H9 (cell line): ENCODE results near the gene UBR7. TPM values are rescaled to one million over a fixed set of nuclear protein-coding genes. Genes with fewer than 3 reads are reported as not detected.

Experiments used
- DNase-seq: peaks from one replicate; pipeline ENCODE4 v3.0.0-alpha.2; 2017
- H2AFZ ChIP-seq: one replicate; pipeline ENCODE4 v1.6.1; 2013; ENCODE audit warnings: mild to moderate bottlenecking, low read length, control low read depth, moderate library complexity
- H2AK5ac ChIP-seq: 2 replicates; pipeline ENCODE4 v1.6.1; 2013; ENCODE audit warnings: low read length, control low read depth, mixed read lengths; ENCODE audit not compliant: insufficient read length
- H2BK120ac ChIP-seq: one replicate; pipeline ENCODE4 v1.6.1; 2013; ENCODE audit warnings: low read depth, mild to moderate bottlenecking, low read length, control low read depth, inconsistent platforms; ENCODE audit not compliant: poor library complexity, severe bottlenecking
- H2BK12ac ChIP-seq: 2 replicates; pipeline ENCODE4 v1.6.1; 2013; ENCODE audit warnings: low read length, control low read depth, mixed read lengths, low read depth; ENCODE audit not compliant: insufficient read length
- H2BK15ac ChIP-seq: 2 replicates; pipeline ENCODE4 v1.6.1; 2013; ENCODE audit warnings: low read depth, low read length, control low read depth
- H2BK20ac ChIP-seq: one replicate; pipeline ENCODE4 v1.6.1; 2013; ENCODE audit warnings: low read depth, mild to moderate bottlenecking, low read length, control low read depth, inconsistent platforms; ENCODE audit not compliant: poor library complexity, severe bottlenecking
- H2BK5ac ChIP-seq: 2 replicates; pipeline ENCODE4 v1.6.1; 2013; ENCODE audit warnings: low read length, control low read depth, mixed read lengths; ENCODE audit not compliant: insufficient read length
- H3K14ac ChIP-seq: 2 replicates; pipeline ENCODE4 v1.6.1; 2013; ENCODE audit warnings: low read length, control low read depth; ENCODE audit not compliant: insufficient read depth
- H3K18ac ChIP-seq: 2 replicates; pipeline ENCODE4 v1.6.1; 2013; ENCODE audit warnings: low read depth, mild to moderate bottlenecking, mixed read lengths, low read length, control low read depth; ENCODE audit not compliant: insufficient read length
- H3K23ac ChIP-seq: 2 replicates; pipeline ENCODE4 v1.6.1; 2013; ENCODE audit warnings: low read length, control low read depth, mixed read lengths, low read depth; ENCODE audit not compliant: insufficient read length
- H3K23me2 ChIP-seq: 2 replicates; pipeline ENCODE4 v1.6.1; 2013; ENCODE audit warnings: low read depth, mild to moderate bottlenecking, mixed read lengths, low read length, control low read depth; ENCODE audit not compliant: insufficient read length, poor library complexity, severe bottlenecking
- H3K27ac ChIP-seq: 2 replicates; pipeline ENCODE4 v1.5.1; 2013; ENCODE audit warnings: low read length, control low read depth, mixed read lengths, low read depth; ENCODE audit not compliant: insufficient read length
- H3K27me3 ChIP-seq: 2 replicates; pipeline ENCODE4 v1.6.1; 2013; ENCODE audit warnings: low read length, control low read depth, inconsistent platforms; ENCODE audit not compliant: insufficient read depth
- H3K4ac ChIP-seq: 2 replicates; pipeline ENCODE4 v1.6.1; 2013; ENCODE audit warnings: low read depth, mild to moderate bottlenecking, control low read depth, inconsistent platforms, low read length, moderate library complexity
- H3K4me1 ChIP-seq: 2 replicates; pipeline ENCODE4 v1.6.1; 2013; ENCODE audit warnings: low read length, control low read depth, inconsistent platforms; ENCODE audit not compliant: insufficient read depth
- H3K4me2 ChIP-seq: 2 replicates; pipeline ENCODE4 v1.6.1; 2013; ENCODE audit warnings: low read length, control low read depth, mixed read lengths; ENCODE audit not compliant: insufficient read length, insufficient read depth
- H3K56ac ChIP-seq: 2 replicates; pipeline ENCODE4 v1.6.1; 2013; ENCODE audit warnings: low read depth, mild to moderate bottlenecking, mixed read lengths, low read length, control low read depth; ENCODE audit not compliant: insufficient read length
- H3K79me1 ChIP-seq: 2 replicates; pipeline ENCODE4 v1.6.1; 2013; ENCODE audit warnings: low read depth, mild to moderate bottlenecking, moderate library complexity, low read length, control low read depth, inconsistent platforms; ENCODE audit not compliant: insufficient read depth, poor library complexity, severe bottlenecking
- H3K79me2 ChIP-seq: 2 replicates; pipeline ENCODE4 v1.6.1; 2013; ENCODE audit warnings: low read length, control low read depth, inconsistent platforms; ENCODE audit not compliant: insufficient read depth
- H3K9ac ChIP-seq: 2 replicates; pipeline ENCODE4 v1.6.1; 2013; ENCODE audit warnings: low read length, control low read depth, mixed read lengths; ENCODE audit not compliant: insufficient read length; ENCODE audit errors: extremely low read depth
- H3K9me3 ChIP-seq: one replicate; pipeline ENCODE4 v1.6.1; 2013; ENCODE audit warnings: low read depth, low read length, inconsistent platforms; ENCODE audit not compliant: control insufficient read depth
- H3T11ph ChIP-seq: one replicate; pipeline ENCODE4 v1.6.1; 2013; ENCODE audit warnings: mild to moderate bottlenecking, low read length, control low read depth, inconsistent platforms
- H4K20me1 ChIP-seq: one replicate; pipeline ENCODE4 v1.6.1; 2013; ENCODE audit not compliant: control insufficient read depth, insufficient read length, insufficient read depth
- H4K5ac ChIP-seq: 2 replicates; pipeline ENCODE4 v1.6.1; 2013; ENCODE audit warnings: low read depth, mild to moderate bottlenecking, mixed read lengths, low read length, control low read depth; ENCODE audit not compliant: insufficient read length
- H4K8ac ChIP-seq: replicated peaks from 2 replicates; pipeline ENCODE4 v1.6.1; 2013; ENCODE audit warnings: low read length, control low read depth, mixed read lengths, low read depth; ENCODE audit not compliant: insufficient read length
- H4K91ac ChIP-seq: 2 replicates; pipeline ENCODE4 v1.6.1; 2013; ENCODE audit warnings: low read depth, mild to moderate bottlenecking, moderate library complexity, mixed read lengths, low read length, control low read depth; ENCODE audit not compliant: insufficient read length
- H3K27ac Mint-ChIP-seq, 3 experiments: 2 replicates in 2 of 3; 3 replicates in 1 of 3; pipeline ENCODE4 v1.8.0; 2020 to 2021; ENCODE audit warnings: mixed read lengths in 3 of 3, mild to moderate bottlenecking in 1 of 3, moderate library complexity in 1 of 3
- H3K27me3 Mint-ChIP-seq: 2 replicates; pipeline ENCODE4 v1.8.0; 2021; ENCODE audit warnings: low read depth, mild to moderate bottlenecking, moderate library complexity, mixed read lengths
- H3K36me3 Mint-ChIP-seq, 3 experiments: 2 replicates in 2 of 3; 3 replicates in 1 of 3; pipeline ENCODE4 v1.8.0; 2020 to 2021; ENCODE audit warnings: low read depth in 3 of 3, mixed read lengths in 3 of 3; ENCODE audit not compliant: insufficient read depth in 1 of 3
- H3K4me1 Mint-ChIP-seq, 2 experiments: 2 replicates each; pipeline ENCODE4 v1.8.0; 2020; ENCODE audit warnings: mixed read lengths in 2 of 2
- H3K4me3 Mint-ChIP-seq, 2 experiments: 2 replicates in 1 of 2; 3 replicates in 1 of 2; pipeline ENCODE4 v1.8.0; 2020 to 2021; ENCODE audit warnings: mild to moderate bottlenecking in 2 of 2, mixed read lengths in 2 of 2, moderate library complexity in 1 of 2
- H3K9me3 Mint-ChIP-seq, 2 experiments: 2 replicates in 1 of 2; 3 replicates in 1 of 2; pipeline ENCODE4 v1.8.0; 2020; ENCODE audit warnings: mild to moderate bottlenecking in 2 of 2, mixed read lengths in 2 of 2, moderate library complexity in 1 of 2
- WGBS: extraction: QIAGEN DNeasy Blood & Tissue Kit; methylation state at CpG from one replicate; pipeline ENCODE4 v1.1.7; 2013; ENCODE audit warnings: missing lambda C conversion rate, low lambda C conversion rate, mixed read lengths; ENCODE audit not compliant: insufficient read length; ENCODE audit errors: extremely low coverage; 5-methylcytosine and 5-hydroxymethylcytosine counted together
- total RNA-seq: library from RNA; stranded (reverse); gene quantifications from 2 replicates; pipeline ENCODE4 v1.2.1, GENCODE V29; 2021
- TF ChIP-seq, protein P1 (sequence below): fragments of 200-600 bp; sonication (generic); conservative IDR thresholded peaks from 3 replicates; pipeline ENCODE4 v1.8.0; 2021; ENCODE audit warnings: antibody characterized with exemption, mild to moderate bottlenecking

Gene UBR7
- total RNA-seq, 1 experiment from 2014 or later: 28.4 TPM

DNA sequence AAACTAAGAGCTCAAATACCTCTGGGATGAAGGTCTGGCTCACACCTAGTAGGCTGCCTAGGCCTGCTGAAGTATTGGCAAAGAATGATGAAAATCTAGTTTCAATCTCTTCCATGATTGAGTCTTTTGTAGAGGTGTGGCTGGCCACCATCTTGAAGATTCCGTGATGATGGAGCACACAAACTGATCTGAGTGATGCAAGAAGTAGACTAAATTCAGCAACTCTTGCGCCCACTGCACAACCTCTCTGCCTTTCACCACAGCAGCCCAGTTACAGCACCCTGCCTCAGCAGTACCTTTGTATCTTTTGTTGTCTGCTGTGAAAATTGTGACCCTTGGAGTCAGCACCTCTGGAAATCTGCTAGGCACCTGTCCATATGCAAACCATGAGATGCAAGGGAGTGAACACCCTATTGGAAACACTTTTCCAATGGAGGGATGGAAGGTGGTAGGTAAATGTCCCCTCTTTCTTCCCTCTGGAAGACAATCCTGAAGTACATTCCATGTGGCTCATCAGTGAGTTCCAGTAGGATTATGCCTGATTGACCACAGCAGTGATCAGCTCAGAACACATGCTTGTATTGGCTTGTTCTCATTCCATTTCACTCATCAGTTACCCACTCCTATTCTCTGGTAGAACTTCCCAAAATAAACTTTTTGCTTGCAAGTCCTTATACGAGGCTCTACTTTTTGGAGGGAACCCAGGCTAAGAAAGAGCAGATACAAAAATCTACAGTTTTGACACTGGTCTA, 67.2 kb downstream of the UBR7 start:
- no peak overlapping the region for H3K27ac ChIP-seq

More for the DNA sequence above, 67.2 kb downstream of the UBR7 start:
- no peaks in the 10 kb centered on the region; the same call in 1 of the 2 replicates for H3K4me1 ChIP-seq
- H2BK20ac ChIP-seq: no peak overlapping the region
- H3K9me3 Mint-ChIP-seq: no peaks in the 10 kb centered on the region
- no peak overlapping the region for H3K4me2 ChIP-seq
- H3K14ac ChIP-seq: no peak overlapping the region
- H4K20me1 ChIP-seq: no peaks in the 10 kb centered on the region
- no peak overlapping the region for H3K4ac ChIP-seq
- DNase-seq: no peak
- H2BK120ac ChIP-seq: no peak overlapping the region
- no peak overlapping the region for H4K8ac ChIP-seq
- H3K27ac Mint-ChIP-seq: no peak overlapping the region
- H2BK12ac ChIP-seq: no peak overlapping the region
- H3K23me2 ChIP-seq: no peaks in the 10 kb centered on the region
- no peak overlapping the region for H3K18ac ChIP-seq
- H2BK15ac ChIP-seq: no peak overlapping the region
- H3K9ac ChIP-seq: no peak overlapping the region
- WGBS: no CpG with 5 or more reads among the region's 3 CpGs
- H2AK5ac ChIP-seq: no peak overlapping the region
- no peak overlapping the region for H2BK5ac ChIP-seq
- H3K4me3 Mint-ChIP-seq: no peak overlapping the region
- H2AFZ ChIP-seq: no peak overlapping the region
- peaks cover 21 to 27% of the 10 kb centered on the region in 2 experiments for H3K4me1 Mint-ChIP-seq
- H3K79me2 ChIP-seq: no peaks in the 10 kb centered on the region
- TF ChIP-seq, protein P1, sequence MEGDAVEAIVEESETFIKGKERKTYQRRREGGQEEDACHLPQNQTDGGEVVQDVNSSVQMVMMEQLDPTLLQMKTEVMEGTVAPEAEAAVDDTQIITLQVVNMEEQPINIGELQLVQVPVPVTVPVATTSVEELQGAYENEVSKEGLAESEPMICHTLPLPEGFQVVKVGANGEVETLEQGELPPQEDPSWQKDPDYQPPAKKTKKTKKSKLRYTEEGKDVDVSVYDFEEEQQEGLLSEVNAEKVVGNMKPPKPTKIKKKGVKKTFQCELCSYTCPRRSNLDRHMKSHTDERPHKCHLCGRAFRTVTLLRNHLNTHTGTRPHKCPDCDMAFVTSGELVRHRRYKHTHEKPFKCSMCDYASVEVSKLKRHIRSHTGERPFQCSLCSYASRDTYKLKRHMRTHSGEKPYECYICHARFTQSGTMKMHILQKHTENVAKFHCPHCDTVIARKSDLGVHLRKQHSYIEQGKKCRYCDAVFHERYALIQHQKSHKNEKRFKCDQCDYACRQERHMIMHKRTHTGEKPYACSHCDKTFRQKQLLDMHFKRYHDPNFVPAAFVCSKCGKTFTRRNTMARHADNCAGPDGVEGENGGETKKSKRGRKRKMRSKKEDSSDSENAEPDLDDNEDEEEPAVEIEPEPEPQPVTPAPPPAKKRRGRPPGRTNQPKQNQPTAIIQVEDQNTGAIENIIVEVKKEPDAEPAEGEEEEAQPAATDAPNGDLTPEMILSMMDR: no peak
- no peaks in the 10 kb centered on the region for H3K79me1 ChIP-seq
- H3T11ph ChIP-seq: no peak overlapping the region
- peaks cover 0 to 2% (median 0%) of the 10 kb centered on the region in 3 experiments; a peak in 1 of 7 replicates for H3K36me3 Mint-ChIP-seq
- no peak overlapping the region for H4K91ac ChIP-seq
- H3K27me3 ChIP-seq: no peaks in the 10 kb centered on the region
- H4K5ac ChIP-seq: no peak overlapping the region
- H3K27me3 Mint-ChIP-seq: no peaks in the 10 kb centered on the region
- H3K9me3 ChIP-seq: no peaks in the 10 kb centered on the region
- H3K23ac ChIP-seq: no peak overlapping the region
- H3K56ac ChIP-seq: no peak overlapping the region
